Epithelial cell of esophagus (primary cell): ENCODE results near the gene LMF1.

Source experiments
- DNase-seq: peaks from one replicate; pipeline ENCODE4 v3.0.0; 2010; ENCODE audit warnings: low read depth
- H3K4me3 ChIP-seq: 2 replicates; pipeline ENCODE4 v1.5.1; 2011; ENCODE audit warnings: mild to moderate bottlenecking, low read length, control low read depth
- CTCF ChIP-seq: IDR thresholded peaks from 2 replicates; pipeline ENCODE4 v1.5.1; 2011; ENCODE audit warnings: low read depth, mild to moderate bottlenecking, low read length, control low read depth, inconsistent platforms; ENCODE audit not compliant: insufficient read depth; ENCODE audit errors: missing control alignments

The LMF1 gene

GRCh38 chr16:843771-844170, 127.0 kb downstream of the LMF1 start:
- DNase-seq = no peak

GRCh38 chr16:842711-843560, 127.8 kb downstream of the LMF1 start:
- no peak overlapping the region for H3K4me3 ChIP-seq
- no peak for DNase-seq
- no peak for TF ChIP-seq CTCF

More at GRCh38 chr16:843771-844170, 127.0 kb downstream of the LMF1 start:
- no peak for TF ChIP-seq CTCF
- H3K4me3 ChIP-seq = no peak overlapping the region

DNA sequence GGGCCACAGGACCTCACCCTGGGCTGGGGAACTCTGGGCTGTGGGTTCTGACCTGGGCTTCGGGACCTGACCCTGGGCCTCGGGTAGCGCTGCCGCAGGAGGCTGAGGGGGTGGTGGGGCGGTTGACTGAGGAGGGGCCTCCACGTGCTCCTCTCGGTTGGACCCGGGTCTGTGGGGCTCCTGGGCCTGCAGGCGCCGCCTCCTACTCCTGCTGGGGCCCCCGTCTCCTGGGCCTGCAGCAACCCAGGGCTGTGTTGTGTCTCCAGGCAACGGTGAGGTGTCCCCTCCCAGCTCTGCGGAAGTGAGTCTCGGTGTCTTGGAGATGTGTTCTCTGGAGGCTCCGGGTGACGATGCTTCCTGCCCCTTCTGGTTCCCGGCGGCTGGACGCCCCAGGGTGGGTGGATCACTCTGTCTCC, 128.7 kb downstream of the LMF1 start:
- no peak for TF ChIP-seq CTCF
- no peak overlapping the region for H3K4me3 ChIP-seq
- DNase-seq = no peak

GRCh38 chr16:841455-842060, 129.2 kb downstream of the LMF1 start:
- no peak for DNase-seq
- no peak for TF ChIP-seq CTCF
- H3K4me3 ChIP-seq = no peak overlapping the region

- DNase-seq = no peak
- no peak for TF ChIP-seq CTCF
- H3K4me3 ChIP-seq = no peak overlapping the region
Measured at GRCh38 chr16:840561-841454, 130.0 kb downstream of the LMF1 start.

- H3K4me3 ChIP-seq = no peak overlapping the region
- no peak for TF ChIP-seq CTCF
- DNase-seq = no peak
Measured at GRCh38 chr16:839643-840408, 131.0 kb downstream of the LMF1 start.
